Activated CD8-positive, alpha-beta memory T cell treated with anti-CD3 and anti-CD28 coated beads, Interleukin-2, amount 50 U/mL, for 24 hours (primary cell): ENCODE data around the gene TP53RK.

Source experiments
- DNase-seq: peaks from one replicate; pipeline ENCODE4 v3.0.0-alpha.2; 2020; ENCODE audit errors: extremely low read depth

The TP53RK gene

DNA sequence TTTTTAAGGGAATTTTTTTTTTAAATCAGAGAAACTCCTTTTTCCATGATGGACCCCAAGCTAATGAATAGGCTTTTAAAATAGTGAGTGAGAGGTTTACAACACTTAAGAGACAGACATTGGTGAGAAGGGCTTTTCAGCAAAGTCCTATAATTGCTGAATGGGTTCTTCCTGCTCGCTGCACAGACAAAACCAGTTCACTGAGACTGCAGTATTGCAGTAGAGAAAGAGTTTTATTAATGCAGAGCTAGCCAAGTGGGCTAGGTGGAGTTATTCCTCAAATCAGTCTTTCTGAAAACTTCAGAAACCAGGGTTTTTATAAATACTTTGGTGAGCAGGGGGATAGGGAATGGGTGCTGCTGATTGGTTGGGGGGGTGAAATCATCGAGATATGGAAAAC, 17.0 kb upstream of the TP53RK start:
- no peak for DNase-seq

DNA sequence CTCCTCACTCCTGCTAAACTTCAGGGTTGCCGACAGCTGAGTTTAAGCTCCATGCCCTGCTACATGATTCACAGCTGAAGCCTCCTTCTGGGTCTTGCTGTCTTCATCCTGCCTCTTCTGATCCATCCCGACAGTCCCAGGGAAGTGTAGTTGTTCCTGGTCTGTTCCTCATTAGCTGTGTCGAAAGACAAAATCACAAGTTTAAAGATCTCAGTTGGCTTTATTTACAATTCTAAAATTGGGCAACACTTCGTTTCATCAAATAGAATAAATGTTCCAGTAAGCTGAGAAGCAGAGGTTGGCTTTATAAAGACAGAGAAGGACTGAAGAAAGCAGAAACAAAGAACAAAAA, 16.1 kb upstream of the TP53RK start:
- DNase-seq, result no peak

DNA sequence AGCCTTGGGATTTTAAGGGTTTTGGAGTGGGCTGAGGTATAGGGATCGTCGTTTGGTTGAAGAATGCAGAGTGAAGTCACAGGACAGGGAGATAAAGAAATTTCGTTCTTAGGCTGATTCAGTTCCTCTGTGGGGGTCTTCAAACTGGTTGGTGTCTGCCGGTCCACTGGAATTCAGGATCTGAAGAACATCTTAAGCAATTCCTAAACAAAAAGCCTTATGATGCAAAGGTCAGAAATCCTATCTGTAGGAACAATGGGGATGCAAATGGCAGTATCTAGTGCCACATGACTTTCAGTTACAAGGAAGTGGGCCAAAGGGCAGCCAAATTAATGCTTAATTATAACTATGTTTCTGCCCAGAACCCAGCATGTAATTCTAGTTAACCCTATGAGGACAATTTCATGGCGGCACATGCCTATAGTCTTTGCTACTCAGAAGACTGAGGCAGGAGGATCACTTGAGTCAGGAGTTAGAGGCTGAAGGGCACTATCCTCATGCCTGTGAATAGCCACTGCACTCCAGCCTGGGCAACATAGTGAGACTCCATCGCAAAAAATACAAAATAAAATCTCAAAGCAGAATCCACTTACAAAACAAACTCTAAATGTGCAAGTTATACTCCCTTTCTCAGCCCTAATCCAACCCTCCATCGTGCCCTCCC, 15.6 kb upstream of the TP53RK start:
- DNase-seq, result no peak

DNA sequence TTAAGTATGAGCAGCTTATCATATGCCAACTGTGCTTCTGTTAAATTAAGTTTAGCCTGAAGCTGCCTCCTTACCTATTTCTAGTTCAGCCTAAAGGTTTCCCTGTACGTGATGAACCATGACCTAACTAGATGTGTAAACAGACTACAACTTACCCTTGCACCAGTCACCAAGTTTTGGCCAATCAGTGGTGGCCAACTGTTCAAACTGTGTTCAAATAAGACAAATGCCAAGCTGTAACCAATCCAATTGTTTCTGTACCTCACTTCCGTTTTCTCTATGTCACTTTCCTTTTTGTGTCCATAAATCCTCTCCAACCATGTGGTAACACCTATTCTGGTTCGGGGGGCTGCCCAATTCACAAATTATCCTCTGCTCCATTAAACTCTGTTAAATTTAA, 14.2 kb upstream of the TP53RK start:
- DNase-seq, result no peak

DNA sequence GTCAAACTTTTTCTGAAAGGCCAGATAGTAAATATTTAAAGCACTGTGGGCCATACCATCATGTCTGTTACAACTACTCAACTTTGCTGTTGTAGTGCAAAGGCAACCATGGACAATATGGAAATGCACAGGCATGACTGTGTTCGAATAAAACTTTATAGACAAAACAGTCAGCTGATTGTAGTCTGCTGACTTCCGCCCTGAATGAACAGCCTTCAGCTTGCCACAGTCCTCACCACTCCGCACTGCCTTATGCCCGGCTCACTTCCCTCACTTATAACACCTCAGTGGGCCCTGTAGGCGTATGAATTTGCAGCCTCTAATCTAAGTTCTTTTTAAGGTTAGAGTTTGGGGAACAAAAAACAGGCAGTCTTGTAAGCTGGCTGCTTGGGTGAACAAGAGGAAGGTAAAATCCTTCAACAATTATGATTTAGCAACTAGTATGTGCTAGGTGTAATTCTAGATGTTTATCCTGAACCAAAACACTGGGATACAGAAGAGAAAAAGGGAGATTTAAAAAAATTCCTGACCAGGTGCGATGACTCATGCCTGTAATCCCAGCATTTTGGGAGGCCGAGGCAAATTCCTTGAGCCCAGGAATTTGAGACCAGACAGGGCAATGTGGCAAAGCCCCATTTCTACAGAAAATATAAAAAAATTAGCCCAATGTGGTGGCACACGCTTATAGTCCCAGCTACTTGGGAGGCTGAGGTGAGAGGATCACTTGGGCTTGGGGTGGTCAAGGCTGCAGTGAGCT, 13.4 kb upstream of the TP53RK start:
- DNase-seq, result no peak

DNA sequence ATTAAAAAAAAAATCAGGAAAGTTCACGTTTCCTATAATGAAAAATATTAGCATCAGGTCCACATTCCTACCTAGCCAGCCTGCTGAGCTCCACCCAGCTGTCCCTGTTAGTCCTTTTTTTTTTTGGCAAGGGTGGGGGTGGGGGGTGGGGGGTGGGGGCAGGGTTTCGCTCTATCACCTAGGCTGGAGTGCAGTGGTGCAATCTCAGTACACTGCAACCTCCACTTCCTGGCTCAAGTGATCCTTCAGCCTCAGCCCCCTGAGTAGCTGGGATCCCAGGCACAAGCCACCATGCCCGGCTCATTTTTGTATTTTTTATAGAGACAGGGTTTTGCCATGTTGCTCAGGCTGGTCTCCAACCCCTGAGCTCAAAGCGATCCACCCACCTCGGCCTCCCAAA, 12.7 kb upstream of the TP53RK start:
- DNase-seq, result no peak

DNA sequence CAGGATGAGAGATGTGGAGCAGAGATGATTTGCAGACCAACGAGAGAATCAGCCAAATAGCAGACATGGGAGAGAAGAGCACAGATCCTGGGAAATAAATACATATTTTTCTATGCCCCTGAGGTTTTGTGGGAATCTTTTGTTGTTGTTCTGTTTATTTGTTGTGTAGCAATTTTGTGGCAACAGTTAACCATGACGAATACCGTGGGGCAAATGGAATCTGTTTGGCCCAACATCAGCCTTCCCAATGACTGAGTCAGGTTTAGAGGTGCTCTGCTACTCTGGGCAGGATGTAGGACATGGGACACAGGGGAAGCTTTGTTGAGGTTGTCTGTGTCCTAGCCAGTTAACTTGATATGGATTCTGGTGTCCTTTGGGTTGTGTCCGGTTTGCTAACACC, 12.3 kb upstream of the TP53RK start:
- no peak for DNase-seq

DNA sequence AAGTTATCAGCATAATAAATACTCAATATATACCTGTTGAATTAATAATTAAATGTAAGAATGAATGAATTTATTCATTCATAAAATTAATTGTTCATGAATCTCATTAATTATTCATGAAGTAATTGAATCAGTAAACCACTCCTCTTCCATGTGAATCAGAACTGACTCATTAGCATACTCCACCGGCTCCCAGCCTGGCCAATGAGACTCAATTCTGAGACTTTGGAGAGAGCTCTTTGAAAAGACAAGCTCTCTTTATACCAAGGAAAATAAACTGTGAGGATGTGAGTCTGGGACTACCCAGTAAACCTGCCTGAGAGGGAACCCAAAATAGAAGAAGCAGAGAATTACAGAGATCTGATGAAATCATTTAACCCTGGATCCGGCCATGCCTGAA, 11.8 kb upstream of the TP53RK start:
- DNase-seq, result no peak

DNA sequence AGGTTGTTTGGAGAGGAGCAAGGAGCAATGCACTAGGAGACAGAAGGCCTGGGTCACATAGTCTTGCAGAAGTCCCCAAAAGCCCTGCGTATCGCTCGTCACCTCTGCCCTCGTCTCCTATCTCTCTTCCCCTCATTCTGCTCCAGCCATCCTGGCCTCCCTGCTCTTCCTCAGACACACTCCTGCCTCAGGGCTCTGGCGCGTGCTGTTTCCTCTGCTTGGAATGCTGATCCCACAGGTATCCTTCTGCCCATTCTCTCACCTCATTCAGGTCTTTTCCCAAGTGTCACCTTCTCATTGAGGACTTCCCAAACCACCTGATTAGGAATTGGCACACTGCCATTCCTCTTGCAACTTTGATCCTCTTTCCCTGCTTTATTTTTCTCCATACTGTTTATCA, 11.2 kb upstream of the TP53RK start:
- DNase-seq, result no peak

DNA sequence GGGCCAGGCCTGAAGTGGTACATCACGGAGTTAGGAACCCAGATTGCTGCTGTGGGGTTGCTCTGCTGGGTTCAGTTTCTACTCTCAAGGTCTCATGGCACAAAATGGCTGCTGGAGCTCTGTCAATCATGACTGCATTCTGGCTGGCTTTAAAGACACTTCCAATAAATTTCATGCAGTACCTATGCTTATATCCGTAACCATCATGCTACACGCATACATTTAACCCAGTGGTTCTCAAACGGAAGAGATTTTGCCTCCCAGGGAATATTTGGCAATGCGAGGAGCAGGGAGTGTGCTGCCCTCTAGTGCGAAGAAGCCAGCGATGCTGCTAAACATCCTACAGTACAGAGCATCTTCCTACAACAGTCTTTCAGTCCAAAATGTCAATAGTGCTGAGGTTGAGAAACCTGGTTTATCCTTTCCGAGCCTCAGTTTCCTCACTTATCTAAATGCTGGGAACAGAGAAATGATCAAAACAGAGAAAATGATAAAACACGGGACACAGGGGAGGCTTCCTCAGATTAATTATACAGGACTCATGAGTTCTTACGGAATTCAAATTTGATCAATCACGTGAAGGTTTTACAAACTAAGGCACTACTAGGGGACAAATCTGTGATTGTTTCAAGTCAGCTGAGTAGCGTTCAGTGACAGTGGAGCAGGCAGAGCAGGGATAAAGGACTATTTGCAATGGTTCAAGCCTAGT, 10.6 kb upstream of the TP53RK start:
- DNase-seq, result no peak

DNA sequence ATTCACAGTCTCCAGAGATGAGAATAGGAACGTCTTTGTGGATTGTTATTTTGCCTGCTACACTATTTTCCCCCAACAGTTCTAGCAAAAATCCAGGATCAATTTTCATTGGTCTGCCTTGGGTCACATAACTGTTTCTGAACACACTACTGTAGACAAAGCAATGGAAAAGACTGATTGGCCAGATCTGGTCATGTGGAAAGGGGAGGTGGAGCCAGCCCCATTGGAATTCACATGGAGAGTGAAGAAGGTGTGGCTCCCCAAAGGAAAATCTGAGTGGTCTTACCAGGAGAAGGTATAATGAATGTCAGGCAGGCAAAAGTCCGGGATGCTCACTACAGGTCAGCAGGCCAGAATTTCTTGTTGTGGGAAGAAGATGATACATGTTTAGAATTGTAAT, 9.5 kb upstream of the TP53RK start:
- DNase-seq, result no peak

DNA sequence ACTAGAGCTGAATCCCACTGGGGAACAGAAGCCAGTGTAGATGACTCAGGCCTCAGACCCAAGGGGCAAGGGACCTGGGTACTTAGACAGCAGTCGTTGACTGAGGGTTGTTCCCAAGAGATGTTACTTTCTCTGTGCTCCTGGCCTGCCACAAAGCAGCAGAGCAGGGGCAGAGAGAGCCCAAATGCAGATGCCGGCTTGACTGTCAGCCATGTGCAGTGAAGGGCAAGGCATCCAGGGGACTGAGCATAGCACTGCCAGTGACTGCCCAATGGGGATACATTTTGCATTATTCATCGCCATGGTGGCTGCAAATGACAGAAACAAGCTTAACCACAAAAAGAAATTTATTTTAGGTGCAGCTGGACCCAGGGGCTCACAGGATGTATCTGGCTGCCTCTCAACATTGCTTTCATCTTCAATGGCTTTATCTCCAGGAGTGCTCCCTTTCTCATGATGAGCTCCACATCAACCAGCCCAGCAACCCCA, 7.6 kb upstream of the TP53RK start:
- DNase-seq, result no peak

DNA sequence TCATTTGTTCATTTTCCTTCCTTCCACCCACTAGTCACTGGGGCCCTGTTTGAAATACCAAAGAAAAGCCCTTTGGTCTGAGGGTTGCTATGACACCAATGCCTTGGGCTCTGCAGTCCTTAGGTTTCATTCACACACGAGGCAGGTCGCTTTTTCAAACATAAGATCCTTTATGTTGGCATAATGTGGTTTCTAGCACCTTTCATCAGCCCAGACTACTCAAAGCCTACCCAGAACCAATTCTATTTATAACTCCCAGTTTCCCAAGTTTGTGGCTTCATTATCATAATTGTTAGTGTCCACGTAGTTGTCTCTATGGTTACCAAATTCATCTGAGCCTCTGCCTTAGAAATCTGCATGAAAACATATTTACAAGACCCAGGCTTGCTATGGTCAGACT, 6.6 kb upstream of the TP53RK start:
- DNase-seq, result no peak

DNA sequence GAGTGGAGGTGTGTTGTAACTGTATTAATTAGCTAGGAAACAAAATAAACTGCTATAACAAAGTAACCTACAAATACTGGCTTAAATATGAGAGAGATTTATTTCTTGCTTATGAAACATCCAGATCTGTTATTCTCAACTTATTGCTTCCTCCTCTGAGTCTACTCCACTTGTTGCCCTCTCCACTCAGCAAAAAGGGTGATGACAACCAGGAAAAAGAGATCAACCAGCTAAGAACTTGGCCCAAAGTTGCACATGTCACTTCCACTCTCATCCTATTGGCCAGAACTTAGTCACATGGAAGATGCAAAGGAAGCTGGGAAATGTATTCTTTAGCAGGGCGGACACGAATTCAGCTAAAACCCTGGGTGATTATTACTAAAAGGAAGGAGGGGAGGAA, 5.2 kb upstream of the TP53RK start:
- no peak for DNase-seq

DNA sequence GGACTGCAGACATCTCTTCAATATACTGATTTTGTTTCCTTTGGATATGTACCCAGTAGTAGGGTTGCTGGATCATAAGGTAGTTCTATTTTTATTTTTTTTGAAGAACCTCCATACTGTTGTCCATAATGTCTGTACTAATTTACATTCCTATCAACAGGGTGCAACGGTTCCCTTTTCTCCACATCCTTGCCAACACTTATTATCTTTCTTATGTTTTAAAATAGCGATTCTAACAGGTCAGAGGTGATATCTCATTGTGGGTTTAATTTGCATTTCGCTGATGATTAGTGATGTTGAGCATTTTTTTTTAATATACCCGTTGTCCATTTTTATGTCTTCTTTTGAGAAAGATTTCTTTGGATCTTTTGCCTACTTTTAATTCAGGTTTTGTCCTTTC, 2.0 kb upstream of the TP53RK start:
- DNase-seq, result no peak

DNA sequence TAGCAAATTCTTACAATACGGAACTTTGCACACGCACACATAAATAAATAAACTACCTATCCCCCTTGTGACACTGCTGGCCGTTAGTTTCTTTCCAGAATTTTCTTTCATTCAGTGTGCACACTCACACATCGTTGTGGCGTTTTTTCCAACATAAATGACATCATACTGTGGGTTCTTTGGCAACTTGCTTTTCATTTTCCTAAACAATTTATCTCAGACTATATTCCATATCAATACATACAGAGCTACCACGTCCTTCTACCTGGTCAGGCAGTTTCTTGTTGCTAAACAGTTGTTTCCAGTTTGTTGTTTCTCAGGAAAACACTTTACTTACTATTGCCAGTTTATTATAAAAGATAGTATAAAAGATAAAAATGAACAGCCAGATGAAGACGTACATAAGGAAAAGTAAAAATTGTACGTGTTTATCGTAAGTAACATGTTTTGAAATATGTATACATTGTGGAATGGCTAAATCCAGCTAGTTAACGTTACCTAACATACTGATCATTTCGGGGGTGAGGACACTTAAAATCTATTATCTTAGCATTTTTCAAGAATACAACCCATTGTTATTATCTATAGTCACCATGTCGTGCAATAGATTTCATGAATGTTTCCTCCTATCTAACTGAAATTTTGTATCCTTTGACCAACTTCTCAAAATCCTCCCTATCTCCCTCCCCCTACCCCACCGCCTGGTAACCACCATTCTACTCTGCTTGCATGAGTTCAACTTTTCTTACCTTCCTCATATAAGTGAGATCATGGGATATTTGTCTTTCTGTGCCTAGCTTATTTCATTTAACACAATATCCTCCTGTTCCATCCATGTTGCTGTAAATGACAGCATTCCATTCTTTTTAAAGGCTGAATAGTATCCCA, 1.2 kb upstream of the TP53RK start:
- no peak for DNase-seq

DNA sequence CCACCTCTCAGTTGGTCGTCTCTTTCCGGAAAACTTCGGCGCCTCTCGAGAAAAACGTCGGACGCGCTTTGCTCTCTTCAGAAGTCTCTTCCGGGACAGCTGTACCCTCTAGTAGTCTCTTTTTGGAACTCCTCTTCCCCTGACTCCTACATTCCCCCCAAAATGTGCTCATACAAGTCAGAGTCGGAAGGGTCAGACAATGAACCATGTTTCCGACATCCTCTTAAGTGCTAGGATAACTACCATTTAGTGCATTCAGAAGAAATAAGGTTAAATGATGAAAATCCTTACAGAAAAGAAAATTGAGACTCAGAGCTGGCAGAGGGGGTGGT, 476 bp upstream of the TP53RK start:
- no peak for DNase-seq

DNA sequence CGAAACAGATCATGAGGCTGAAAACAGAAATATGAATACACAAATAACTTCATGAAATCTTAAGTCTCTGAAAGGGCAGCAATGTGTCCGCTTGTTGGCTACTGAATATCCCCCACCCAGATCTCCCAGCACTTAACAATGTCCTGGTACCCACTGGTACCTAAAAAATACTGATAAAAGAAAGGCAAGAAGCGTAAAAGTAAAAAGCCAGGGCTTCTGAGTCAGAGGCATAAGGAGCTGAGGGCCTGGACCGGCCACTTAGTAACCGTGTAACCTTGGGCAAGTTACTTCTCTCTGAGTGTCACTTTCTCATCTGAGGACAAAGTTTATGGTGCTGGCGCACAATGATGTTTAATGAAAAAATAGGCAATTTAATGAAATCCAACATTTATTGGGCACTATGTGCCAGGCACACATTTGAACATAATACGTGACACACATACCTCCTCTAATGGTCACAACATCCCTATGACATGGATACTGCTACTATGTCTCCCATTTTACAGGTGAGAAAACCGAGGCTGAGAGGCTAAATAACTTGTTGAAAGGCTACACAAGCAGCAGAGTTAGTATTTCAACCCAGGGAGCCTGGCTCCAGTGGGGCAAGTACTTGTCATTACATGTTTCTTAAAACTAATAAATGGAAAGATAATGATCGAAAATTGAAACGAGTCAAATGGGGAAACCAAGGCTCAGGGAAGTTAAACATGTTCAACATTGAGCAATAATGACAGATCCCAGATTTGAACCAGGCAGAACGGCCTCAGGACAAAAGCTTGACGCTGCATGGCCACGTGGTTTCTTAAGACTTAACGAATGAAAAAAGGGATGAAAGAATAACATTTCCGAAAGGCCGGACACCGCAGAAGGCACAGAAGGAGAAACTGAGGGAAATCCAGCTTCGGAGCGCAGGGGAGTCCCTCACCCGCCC, 828 bp downstream of the TP53RK start:
- DNase-seq, result no peak

DNA sequence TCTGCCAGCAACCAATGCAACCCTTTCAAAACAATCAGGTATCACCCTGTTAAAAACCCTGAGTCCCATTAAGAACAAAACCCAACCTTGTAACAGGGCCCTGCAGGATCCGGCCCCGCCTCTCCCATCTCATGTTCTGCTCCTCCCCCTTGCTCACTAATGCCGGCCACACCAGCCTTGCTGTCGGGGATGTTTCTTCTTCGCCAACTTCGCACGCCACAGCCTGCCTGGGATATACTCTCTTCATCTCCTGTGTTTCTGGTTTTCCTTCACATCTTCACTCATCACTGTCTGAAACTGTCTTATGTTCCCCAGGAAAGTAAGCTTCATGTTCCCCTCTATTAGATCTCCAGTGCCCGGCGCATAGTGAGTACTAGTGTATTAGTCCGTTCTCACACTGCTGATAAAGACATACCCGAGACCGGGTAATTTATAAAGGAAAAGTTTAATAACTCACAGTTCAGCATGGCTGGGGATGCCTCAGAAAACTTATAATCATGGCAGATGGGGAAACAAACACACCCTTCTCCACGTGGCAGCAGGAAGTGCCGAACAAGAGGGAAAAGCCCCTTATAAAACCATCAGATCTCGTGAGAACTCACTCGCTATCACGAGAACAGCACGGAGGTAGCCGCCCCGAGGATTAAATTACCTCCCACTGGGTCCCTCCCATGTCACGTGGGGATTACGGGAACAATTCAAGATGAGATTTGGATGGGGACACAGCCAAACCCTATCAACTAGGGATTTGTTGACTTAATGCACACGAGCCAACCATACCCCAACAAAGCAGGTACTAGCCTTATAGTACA, 5.1 kb downstream of the TP53RK start:
- DNase-seq, result no peak

DNA sequence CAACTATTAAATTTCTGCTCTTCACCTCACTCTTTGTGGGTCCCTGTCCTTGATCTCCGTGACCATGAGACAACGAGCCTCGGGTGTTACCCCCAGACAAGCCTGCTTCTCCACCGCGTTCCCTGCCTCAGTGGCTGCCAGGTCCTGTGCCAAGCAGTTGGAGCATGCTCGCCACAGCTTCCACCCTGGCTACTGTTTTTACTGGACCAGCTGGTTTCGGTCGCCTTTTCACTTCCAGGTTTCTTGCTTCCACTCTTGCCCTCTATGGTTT, 5.6 kb downstream of the TP53RK start:
- no peak for DNase-seq
